DOHH2 (cell line): Measurements from ENCODE around the gene CSNK2A3.

Experiments used
- H3F3A ChIP-seq: fragments of 200-600 bp; sonication (generic), shearing (Covaris generic); 2 replicates; pipeline ENCODE4 v1.6.0; 2016; ENCODE audit warnings: antibody characterized with exemption, mild to moderate bottlenecking; ENCODE audit not compliant: control insufficient read depth, insufficient read depth
- H3K27ac ChIP-seq: fragments of 200-600 bp; sonication (generic); 2 replicates; pipeline ENCODE4 v1.5.1; 2014; ENCODE audit warnings: low read depth, mild to moderate bottlenecking, low read length, moderate library complexity
- H3K27me3 ChIP-seq: fragments of 200-600 bp; sonication (generic); 2 replicates; pipeline ENCODE4 v1.6.1; 2014; ENCODE audit warnings: mild to moderate bottlenecking, low read length, mixed read lengths; ENCODE audit not compliant: control insufficient read depth
- H3K36me3 ChIP-seq: fragments of 200-600 bp; sonication (generic); 2 replicates; pipeline ENCODE4 v1.6.1; 2014; ENCODE audit warnings: mild to moderate bottlenecking, low read length, moderate library complexity, mixed read lengths; ENCODE audit not compliant: control insufficient read depth
- H3K4me1 ChIP-seq: fragments of 200-600 bp; sonication (generic); 2 replicates; pipeline ENCODE4 v1.6.1; 2014; ENCODE audit warnings: mild to moderate bottlenecking, low read length, mixed read lengths; ENCODE audit not compliant: control insufficient read depth
- H3K4me2 ChIP-seq: fragments of 200-600 bp; sonication (generic); 2 replicates; pipeline ENCODE4 v1.6.0; 2014; ENCODE audit warnings: mild to moderate bottlenecking, low read length, moderate library complexity
- H3K4me3 ChIP-seq: fragments of 200-600 bp; sonication (generic); 2 replicates; pipeline ENCODE4 v1.5.1; 2014; ENCODE audit warnings: mild to moderate bottlenecking, low read length, mixed read lengths
- H3K79me2 ChIP-seq: fragments of 200-600 bp; sonication (generic); 2 replicates; pipeline ENCODE4 v1.6.1; 2014; ENCODE audit warnings: mild to moderate bottlenecking, low read length, mixed read lengths; ENCODE audit not compliant: control insufficient read depth
- H3K9me2 ChIP-seq: fragments of 200-600 bp; sonication (generic); replicated peaks from 2 replicates; pipeline ENCODE4 v1.6.1; 2014; ENCODE audit warnings: mild to moderate bottlenecking, low read length, mixed read lengths; ENCODE audit not compliant: control insufficient read depth
- H3K9me3 ChIP-seq: fragments of 200-600 bp; sonication (generic); 2 replicates; pipeline ENCODE4 v1.6.1; 2014; ENCODE audit warnings: antibody characterized with exemption, low read length, mixed read lengths; ENCODE audit not compliant: control insufficient read depth, insufficient read depth
- H4K20me1 ChIP-seq: fragments of 200-600 bp; sonication (generic); 2 replicates; pipeline ENCODE4 v1.6.0; 2014; ENCODE audit warnings: low read depth, mild to moderate bottlenecking, antibody characterized with exemption, low read length, moderate library complexity; ENCODE audit not compliant: control insufficient read depth, insufficient read depth
- CTCF ChIP-seq: fragments of 200-600 bp; sonication (generic); IDR thresholded peaks from one replicate; pipeline ENCODE4 v1.5.1; 2014; ENCODE audit warnings: antibody characterized with exemption, mild to moderate bottlenecking, low read depth, low read length; ENCODE audit not compliant: poor library complexity, severe bottlenecking
- EZH2phosphoT487 ChIP-seq: fragments of 200-600 bp; sonication (generic); IDR thresholded peaks from 2 replicates; pipeline ENCODE4 v1.6.1; 2017; ENCODE audit warnings: borderline replicate concordance, mild to moderate bottlenecking, antibody characterized with exemption, low read length, moderate library complexity, mixed read lengths

Gene CSNK2A3

DNA sequence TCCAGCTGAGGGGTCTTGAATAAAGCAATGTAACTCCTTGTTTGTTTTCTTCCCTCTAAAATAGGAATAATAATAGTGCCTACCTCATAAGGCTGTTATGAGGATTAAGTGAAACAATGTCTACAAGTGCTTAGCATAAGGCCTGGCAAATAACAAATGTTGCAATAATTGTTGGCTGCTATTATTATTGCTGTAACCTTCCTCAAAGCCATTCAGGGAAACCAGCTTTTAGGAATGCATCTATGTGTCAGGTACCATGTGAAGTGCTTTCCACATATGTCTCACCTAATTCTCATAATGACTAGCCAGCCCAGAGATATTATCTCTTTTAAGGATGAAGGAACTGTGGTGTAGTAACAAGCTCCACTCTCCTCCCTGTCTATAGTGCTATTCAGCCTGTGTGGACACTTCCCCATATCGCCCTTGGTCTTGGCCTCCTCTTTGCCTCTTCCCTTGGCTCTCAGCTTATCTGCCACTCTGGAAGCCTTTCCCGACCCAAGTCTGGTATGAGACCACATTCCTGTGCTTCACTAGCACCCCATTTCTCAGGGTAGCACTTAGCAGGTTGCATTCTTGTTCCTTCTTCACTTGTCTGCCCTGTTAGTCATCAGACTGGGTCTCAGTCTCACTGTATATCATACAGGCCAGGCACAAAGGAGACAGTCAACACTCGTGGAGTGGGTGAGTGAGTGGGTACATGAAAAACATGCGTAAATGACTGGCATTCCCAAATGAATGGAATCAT, 23.8 kb downstream of the CSNK2A3 start:
- H3K4me3 ChIP-seq = no peak overlapping the region
- no peaks in the 10 kb centered on the region for H3F3A ChIP-seq
- H3K4me2 ChIP-seq = no peak overlapping the region
- no peak overlapping the region for H3K27ac ChIP-seq
- H3K9me3 ChIP-seq = no peaks in the 10 kb centered on the region
- H3K9me2 ChIP-seq = no peaks in the 10 kb centered on the region
- no peaks in the 10 kb centered on the region for H3K4me1 ChIP-seq
- H3K27me3 ChIP-seq = 0 out of 2 replicates have a peak, but pooled peaks cover 2% of the 10 kb centered on the region
- H3K36me3 ChIP-seq = no peaks in the 10 kb centered on the region
- no peaks in the 10 kb centered on the region for H3K79me2 ChIP-seq
- no peak for TF ChIP-seq CTCF
- no peaks in the 10 kb centered on the region for H4K20me1 ChIP-seq

- H3K4me3 ChIP-seq = no peak overlapping the region
- no peaks in the 10 kb centered on the region for H3K4me1 ChIP-seq
- no peak overlapping the region for H3K27ac ChIP-seq
- no peaks in the 10 kb centered on the region for H3K79me2 ChIP-seq
- no peaks in the 10 kb centered on the region for H3K36me3 ChIP-seq
- TF ChIP-seq EZH2phosphoT487 (no peak), CTCF (no peak)
- no peak overlapping the region for H3K4me2 ChIP-seq
- peaks cover 2% of the 10 kb centered on the region; the same call in 1 of the 2 replicates for H3K27me3 ChIP-seq
- no peaks in the 10 kb centered on the region for H3K9me2 ChIP-seq
- no peaks in the 10 kb centered on the region for H3K9me3 ChIP-seq
- H4K20me1 ChIP-seq = no peaks in the 10 kb centered on the region
- H3F3A ChIP-seq = no peaks in the 10 kb centered on the region
Measured at GRCh38 chr11:11324090-11324489, 29.0 kb downstream of the CSNK2A3 start.

GRCh38 chr11:11322101-11322500, 30.9 kb downstream of the CSNK2A3 start:
- no peaks in the 10 kb centered on the region for H4K20me1 ChIP-seq
- H3F3A ChIP-seq = no peaks in the 10 kb centered on the region
- H3K27ac ChIP-seq = no peak overlapping the region
- H3K9me2 ChIP-seq = no peaks in the 10 kb centered on the region
- no peaks in the 10 kb centered on the region for H3K4me1 ChIP-seq
- TF ChIP-seq EZH2phosphoT487 (no peak), CTCF (no peak)
- no peaks in the 10 kb centered on the region for H3K79me2 ChIP-seq
- no peak overlapping the region for H3K4me3 ChIP-seq
- no peaks in the 10 kb centered on the region for H3K9me3 ChIP-seq
- no peaks in the 10 kb centered on the region for H3K36me3 ChIP-seq
- no peak overlapping the region for H3K4me2 ChIP-seq
- peaks cover 2% of the 10 kb centered on the region; the same call in 1 of the 2 replicates for H3K27me3 ChIP-seq
